Adrenal gland (tissue), 5 donors: ENCODE measurements around the gene SMPD2.

Experiments used
- POLR2A ChIP-seq, 2 donors: fragments of 450-650 bp; IDR thresholded peaks; one replicate each; pipeline ENCODE4 v1.6.1; 2017; ENCODE audit warnings: antibody characterized with exemption in 2 of 2, mild to moderate bottlenecking in 2 of 2, moderate library complexity in 1 of 2
- TF ChIP-seq, protein P1 (sequence below), 6 experiments: fragments of 450-650 bp in 4 of 6; fragments of 200-600 bp in 2 of 6; sonication (generic) in 1 of 6; IDR thresholded peaks; 1 replicate in 5 of 6; 2 replicates in 1 of 6; pipeline versions ENCODE4 v1.5.1 to v1.8.0; 2016 to 2021; ENCODE audit warnings: antibody characterized with exemption in 6 of 6, mild to moderate bottlenecking in 2 of 6, moderate library complexity in 1 of 6
- donor health status: DM: no; HTN: no; CAD: no.

- TF ChIP-seq, protein P1, sequence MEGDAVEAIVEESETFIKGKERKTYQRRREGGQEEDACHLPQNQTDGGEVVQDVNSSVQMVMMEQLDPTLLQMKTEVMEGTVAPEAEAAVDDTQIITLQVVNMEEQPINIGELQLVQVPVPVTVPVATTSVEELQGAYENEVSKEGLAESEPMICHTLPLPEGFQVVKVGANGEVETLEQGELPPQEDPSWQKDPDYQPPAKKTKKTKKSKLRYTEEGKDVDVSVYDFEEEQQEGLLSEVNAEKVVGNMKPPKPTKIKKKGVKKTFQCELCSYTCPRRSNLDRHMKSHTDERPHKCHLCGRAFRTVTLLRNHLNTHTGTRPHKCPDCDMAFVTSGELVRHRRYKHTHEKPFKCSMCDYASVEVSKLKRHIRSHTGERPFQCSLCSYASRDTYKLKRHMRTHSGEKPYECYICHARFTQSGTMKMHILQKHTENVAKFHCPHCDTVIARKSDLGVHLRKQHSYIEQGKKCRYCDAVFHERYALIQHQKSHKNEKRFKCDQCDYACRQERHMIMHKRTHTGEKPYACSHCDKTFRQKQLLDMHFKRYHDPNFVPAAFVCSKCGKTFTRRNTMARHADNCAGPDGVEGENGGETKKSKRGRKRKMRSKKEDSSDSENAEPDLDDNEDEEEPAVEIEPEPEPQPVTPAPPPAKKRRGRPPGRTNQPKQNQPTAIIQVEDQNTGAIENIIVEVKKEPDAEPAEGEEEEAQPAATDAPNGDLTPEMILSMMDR (IDR thresholded peaks at IDR 0.05) = no peak
- no peak for TF ChIP-seq POLR2A (IDR thresholded peaks at IDR 0.05)
These were observed 18.4 kb downstream of the SMPD2 start for GRCh38 chr6:109458774-109459531.
